Right lobe of liver (tissue), 6 donors: ENCODE measurements around the gene CSK. TPM values are rescaled to one million over a fixed set of nuclear protein-coding genes. Genes with fewer than 3 reads are reported as not detected.
A peak's percentile ranks its signal among the peaks of the same experiment; 100 is the strongest.

ENCODE experiments used
- ATAC-seq, 4 donors: fragments of 200-7000 bp; cut with Tn5 transposase; one replicate each; pipeline ENCODE4 v1.9.1; 2020; ENCODE audit warnings: mild to moderate bottlenecking in 4 of 4, moderate library complexity in 4 of 4
- DNase-seq, 3 donors: peaks; one replicate each; pipeline ENCODE4 v3.0.0-alpha.2; 2020
- H3K27ac ChIP-seq, 3 donors: fragments of 200-600 bp; one replicate each; pipeline ENCODE4 v1.8.0; 2022
- H3K27me3 ChIP-seq, 2 donors: fragments of 200-600 bp; one replicate each; pipeline ENCODE4 v1.8.0; 2022
- H3K36me3 ChIP-seq, 4 donors: fragments of 200-600 bp; sonication (generic) in 1 of 4; one replicate each; pipeline versions ENCODE4 v1.5.1 to v1.8.0; 2017 to 2022; ENCODE audit warnings: control low read depth in 1 of 4
- H3K4me1 ChIP-seq, 4 donors: fragments of 200-600 bp; sonication (generic) in 1 of 4; one replicate each; pipeline versions ENCODE4 v1.5.1 to v1.8.0; 2017 to 2022; ENCODE audit warnings: control low read depth in 1 of 4
- H3K4me3 ChIP-seq, 3 donors: fragments of 200-600 bp; one replicate each; pipeline ENCODE4 v1.8.0; 2022
- H3K9me3 ChIP-seq, 4 donors: fragments of 200-600 bp; sonication (generic) in 1 of 4; one replicate each; pipeline versions ENCODE4 v1.5.1 to v1.8.0; 2017 to 2022; ENCODE audit warnings: control low read depth in 1 of 4
- POLR2A ChIP-seq: fragments of 450-650 bp; IDR thresholded peaks from one replicate; pipeline ENCODE4 v1.6.1; 2017; ENCODE audit warnings: antibody characterized with exemption, mild to moderate bottlenecking
- WGBS: methylation state at CpG from one replicate; pipeline ENCODE4 v1.1.6; 2018; ENCODE audit warnings: low coverage, low lambda C conversion rate; ENCODE audit not compliant: insufficient coverage; ENCODE audit errors: missing lambda C conversion rate; 5-methylcytosine and 5-hydroxymethylcytosine counted together
- intact Hi-C, 2 donors: fragments of 100-400 bp; cut with DNase I; formaldehyde crosslinking; loops; one replicate each; pipeline versions ENCODE4 v1.11.2 to v1.14.1; 2022
- total RNA-seq, 6 experiments: library from RNA; depleted of rRNA in 2 of 6; stranded (reverse); fragments of >200 nt in 2 of 6; fragmentation: NEBNext Ultra II Directional in 3 of 6; extraction: Animal tissue kit (Norgen Biotek cat#: 25700) in 3 of 6; gene quantifications; one replicate each; pipeline versions ENCODE4 v1.1.0 to v1.2.4, GENCODE V29; 2016 to 2023
- TF ChIP-seq, protein P1 (sequence below), 4 donors: fragments of 200-600 bp in 3 of 4; fragments of 450-650 bp in 1 of 4; IDR thresholded peaks; one replicate each; pipeline versions ENCODE4 v1.5.1 to v1.8.0; 2016 to 2022; ENCODE audit warnings: antibody characterized with exemption in 4 of 4, mild to moderate bottlenecking in 2 of 4
- donor health status: DM: no; HTN: yes; CAD: no.
- donor health status: DM: no; HTN: no; CAD: no.
- donor health status: DM: no; HTN: no; CAD: no.
- donor health status: DM: no; HTN: yes; CAD: no.
- donor health status: DM: no; HTN: yes; CAD: no.

The CSK gene
- total RNA-seq, 6 experiments from 2014 or later, result 22.2 to 50.9 (median 32.7) TPM

- peak; percentile 71 to 84 (median 76) for DNase-seq
- Histone ChIP-seq H3K9me3 (no peaks in the 10 kb centered on the region), H3K4me1 (peaks cover 0 to 70% (median 43%) of the 10 kb centered on the region in 4 donors), H3K27ac (peak overlapping the region; percentile 29 to 73 (median 71)), H3K36me3 (no peaks in the 10 kb centered on the region), H3K4me3 (peak overlapping the region in 1 of 3 donors; percentile 19), H3K27me3 (no peaks in the 10 kb centered on the region)
- TF ChIP-seq POLR2A, result no peak
- TF ChIP-seq, protein P1, sequence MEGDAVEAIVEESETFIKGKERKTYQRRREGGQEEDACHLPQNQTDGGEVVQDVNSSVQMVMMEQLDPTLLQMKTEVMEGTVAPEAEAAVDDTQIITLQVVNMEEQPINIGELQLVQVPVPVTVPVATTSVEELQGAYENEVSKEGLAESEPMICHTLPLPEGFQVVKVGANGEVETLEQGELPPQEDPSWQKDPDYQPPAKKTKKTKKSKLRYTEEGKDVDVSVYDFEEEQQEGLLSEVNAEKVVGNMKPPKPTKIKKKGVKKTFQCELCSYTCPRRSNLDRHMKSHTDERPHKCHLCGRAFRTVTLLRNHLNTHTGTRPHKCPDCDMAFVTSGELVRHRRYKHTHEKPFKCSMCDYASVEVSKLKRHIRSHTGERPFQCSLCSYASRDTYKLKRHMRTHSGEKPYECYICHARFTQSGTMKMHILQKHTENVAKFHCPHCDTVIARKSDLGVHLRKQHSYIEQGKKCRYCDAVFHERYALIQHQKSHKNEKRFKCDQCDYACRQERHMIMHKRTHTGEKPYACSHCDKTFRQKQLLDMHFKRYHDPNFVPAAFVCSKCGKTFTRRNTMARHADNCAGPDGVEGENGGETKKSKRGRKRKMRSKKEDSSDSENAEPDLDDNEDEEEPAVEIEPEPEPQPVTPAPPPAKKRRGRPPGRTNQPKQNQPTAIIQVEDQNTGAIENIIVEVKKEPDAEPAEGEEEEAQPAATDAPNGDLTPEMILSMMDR (IDR thresholded peaks at IDR 0.05), result peak; percentile 22 to 36 (median 29)
- whole genome bisulfite sequencing, result 48% methylated on average over 10 of the region's 13 CpGs
- ATAC-seq, result peak; percentile 24 to 52 (median 38)
- intact Hi-C loops, result no loop called here
These were observed 5.6 kb downstream of the CSK start for GRCh38 chr15:74787251-74788041.

- DNase-seq (no peak), ATAC-seq (peak in 1 of 4 donors; percentile 1)
- H3K9me3 ChIP-seq, result no peaks in the 10 kb centered on the region
- peak overlapping the region in 1 of 3 donors; percentile 19 for H3K4me3 ChIP-seq
- peak overlapping the region; percentile 40 to 73 (median 71) for H3K27ac ChIP-seq
- H3K36me3 ChIP-seq, result no peaks in the 10 kb centered on the region
- WGBS, result 58% methylated on average over 2 of the region's 7 CpGs
- H3K27me3 ChIP-seq, result no peaks in the 10 kb centered on the region
- no peak for TF ChIP-seq POLR2A
- TF ChIP-seq, protein P1 (IDR thresholded peaks at IDR 0.05), result no peak
- H3K4me1 ChIP-seq, result peaks cover 0 to 67% (median 41%) of the 10 kb centered on the region in 4 donors
- intact Hi-C loops, result no loop called here
These were observed 6.3 kb downstream of the CSK start for GRCh38 chr15:74788042-74788682.

DNA sequence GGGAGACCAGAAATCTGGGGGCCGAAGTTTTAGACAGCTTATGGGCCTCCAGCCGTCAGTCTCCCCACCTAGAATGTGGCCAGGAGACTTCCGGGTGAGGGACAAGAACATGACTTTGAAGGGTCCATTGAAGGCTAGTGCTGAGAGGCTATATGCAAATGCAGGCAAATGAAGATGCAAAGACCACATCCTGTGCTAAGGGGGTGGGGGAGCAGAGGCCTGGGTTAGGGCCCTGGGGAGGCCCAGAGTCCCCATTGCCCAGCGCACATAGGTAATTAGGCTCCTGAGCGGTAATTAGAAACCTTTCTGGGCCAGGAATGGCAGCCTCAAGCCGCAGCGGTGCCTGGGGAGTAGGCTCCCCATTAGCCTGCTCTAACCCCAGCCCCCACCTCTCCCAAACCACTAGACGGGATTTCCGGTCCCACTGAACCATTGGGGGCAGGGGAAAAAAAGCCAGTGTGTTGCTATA is 6.8 kb downstream of the CSK start:
- H3K9me3 ChIP-seq, result no peaks in the 10 kb centered on the region
- ATAC-seq, result peak in 3 of 4 donors; percentile 1 to 2 (median 2)
- TF ChIP-seq POLR2A, result no peak
- TF ChIP-seq, protein P1 (IDR thresholded peaks at IDR 0.05), result no peak
- peak overlapping the region in 1 of 3 donors; percentile 19 for H3K4me3 ChIP-seq
- peak overlapping the region; percentile 40 to 73 (median 71) for H3K27ac ChIP-seq
- intact Hi-C loops, result no loop called here
- H3K4me1 ChIP-seq, result peaks cover 0 to 62% (median 39%) of the 10 kb centered on the region in 4 donors
- 67% methylated on average over 3 of the region's 9 CpGs for WGBS
- H3K27me3 ChIP-seq, result no peaks in the 10 kb centered on the region
- H3K36me3 ChIP-seq, result no peaks in the 10 kb centered on the region
- DNase-seq, result peak in 1 of 3 donors; percentile 54

GRCh38 chr15:74789171-74789631 is 7.3 kb downstream of the CSK start:
- Histone ChIP-seq H3K9me3 (no peaks in the 10 kb centered on the region), H3K27me3 (no peaks in the 10 kb centered on the region), H3K36me3 (no peaks in the 10 kb centered on the region), H3K27ac (peak overlapping the region; percentile 40 to 73 (median 71)), H3K4me3 (peak overlapping the region in 1 of 3 donors; percentile 19), H3K4me1 (peaks cover 0 to 57% (median 36%) of the 10 kb centered on the region in 4 donors)
- ATAC-seq (peak; percentile 73 to 82 (median 75)), DNase-seq (peak; percentile 67 to 86 (median 76))
- TF ChIP-seq, protein P1 (IDR thresholded peaks at IDR 0.05), result no peak
- no peak for TF ChIP-seq POLR2A
- intact Hi-C loops, result no loop called here
- 15% methylated on average over 6 of the region's 14 CpGs for WGBS
